WTC11 (cell line): ENCODE results near the gene JADE2. TPM values are rescaled to one million over a fixed set of nuclear protein-coding genes. Genes with fewer than 3 reads are reported as not detected.

Experiments
- ATAC-seq: fragments of 200-7000 bp; cut with Tn5 transposase; 2 replicates; pipeline ENCODE4 v1.10.0; 2021; ENCODE audit warnings: mild to moderate bottlenecking, moderate library complexity
- CTCF ChIA-PET: fragments of 300-600 bp; sonication (Branson Sonifier 250); formaldehyde crosslinking; loops from one replicate; lab custom pipeline; 2021; ENCODE audit warnings: antibody characterized with exemption; lab: Charles Lee
- POLR2A ChIA-PET: fragments of 350-600 bp; sonication (Branson Sonifier 250); formaldehyde crosslinking; loops from one replicate; lab custom pipeline; 2021; ENCODE audit warnings: antibody characterized with exemption; lab: Charles Lee
- DNase-seq: peaks from one replicate; pipeline ENCODE4 v3.0.0; 2021; ENCODE audit warnings: low spot score
- H3K27ac Mint-ChIP-seq: 2 replicates; pipeline ENCODE4 v1.8.0; 2021; ENCODE audit warnings: mixed read lengths
- H3K27me3 Mint-ChIP-seq: 2 replicates; pipeline ENCODE4 v1.8.0; 2021; ENCODE audit warnings: low read depth, mild to moderate bottlenecking, moderate library complexity, mixed read lengths
- H3K36me3 Mint-ChIP-seq: 2 replicates; pipeline ENCODE4 v1.8.0; 2021; ENCODE audit warnings: mixed read lengths
- H3K4me1 Mint-ChIP-seq: 2 replicates; pipeline ENCODE4 v1.8.0; 2022; ENCODE audit warnings: mixed read lengths
- H3K4me3 Mint-ChIP-seq: 2 replicates; pipeline ENCODE4 v1.8.0; 2021; ENCODE audit warnings: mild to moderate bottlenecking, moderate library complexity, mixed read lengths
- H3K9me3 Mint-ChIP-seq: 2 replicates; pipeline ENCODE4 v1.8.0; 2021; ENCODE audit warnings: mixed read lengths
- CBFB ChIP-seq: sonication (generic); formaldehyde crosslinking; IDR thresholded peaks from 2 replicates; pipeline ENCODE4 v1.8.1; 2022; ENCODE audit warnings: mild to moderate bottlenecking, low read depth, missing genetic modification reagents
- ELF4 ChIP-seq: sonication (generic); formaldehyde crosslinking; IDR thresholded peaks from 2 replicates; pipeline ENCODE4 v1.8.1; 2022; ENCODE audit warnings: low read depth, mild to moderate bottlenecking, moderate library complexity, missing genetic modification reagents
- GABPB1 ChIP-seq: sonication (generic); formaldehyde crosslinking; IDR thresholded peaks from 2 replicates; pipeline ENCODE4 v1.8.1; 2023; ENCODE audit warnings: mild to moderate bottlenecking, missing genetic modification reagents
- GRHL2 ChIP-seq: fragments of 250-450 bp; sonication (Bioruptor Pico); IDR thresholded peaks from 2 replicates; pipeline ENCODE4 v1.8.0; 2022; ENCODE audit warnings: mild to moderate bottlenecking, moderate library complexity; ENCODE audit not compliant: insufficient replicate concordance, severe bottlenecking
- HMGA2 ChIP-seq: fragments of 250-450 bp; sonication (Bioruptor Pico); IDR thresholded peaks from 2 replicates; pipeline ENCODE4 v1.4.0; 2021; ENCODE audit warnings: mild to moderate bottlenecking, moderate library complexity
- JUN ChIP-seq: sonication (generic); formaldehyde crosslinking; IDR thresholded peaks from 2 replicates; pipeline ENCODE4 v1.8.0; 2023; ENCODE audit warnings: mild to moderate bottlenecking, missing genetic modification reagents
- KAT7 ChIP-seq: sonication (generic); formaldehyde crosslinking; IDR thresholded peaks from 2 replicates; pipeline ENCODE4 v1.8.1; 2023; ENCODE audit warnings: missing genetic modification reagents, mild to moderate bottlenecking, borderline replicate concordance
- SMAD3 ChIP-seq: sonication (generic); formaldehyde crosslinking; IDR thresholded peaks from 2 replicates; pipeline ENCODE4 v1.8.0; 2022; ENCODE audit warnings: missing genetic modification reagents, mild to moderate bottlenecking, borderline replicate concordance
- SOX15 ChIP-seq: fragments of 250-450 bp; sonication (Bioruptor Pico); IDR thresholded peaks from 2 replicates; pipeline ENCODE4 v1.9.0; 2021; ENCODE audit warnings: mild to moderate bottlenecking
- STAT6 ChIP-seq: sonication (generic); formaldehyde crosslinking; conservative IDR thresholded peaks from 2 replicates; pipeline ENCODE4 v1.8.1; 2023; ENCODE audit warnings: mild to moderate bottlenecking, low read depth, missing genetic modification reagents, moderate library complexity
- TP53 ChIP-seq: sonication (generic); formaldehyde crosslinking; IDR thresholded peaks from 2 replicates; pipeline ENCODE4 v1.8.1; 2023; ENCODE audit warnings: mild to moderate bottlenecking, missing genetic modification reagents
- ZBTB43 ChIP-seq: sonication (generic); formaldehyde crosslinking; IDR thresholded peaks from 2 replicates; pipeline ENCODE4 v1.8.1; 2023; ENCODE audit warnings: mild to moderate bottlenecking, missing genetic modification reagents
- ZMAT4 ChIP-seq: fragments of 250-450 bp; sonication (Bioruptor Pico); IDR thresholded peaks from 2 replicates; pipeline ENCODE4 v1.9.0; 2021; ENCODE audit warnings: mild to moderate bottlenecking
- ZNF232 ChIP-seq: sonication (generic); formaldehyde crosslinking; IDR thresholded peaks from 2 replicates; pipeline ENCODE4 v1.8.0; 2022; ENCODE audit warnings: mild to moderate bottlenecking, missing genetic modification reagents
- ZNF263 ChIP-seq: sonication (generic); formaldehyde crosslinking; IDR thresholded peaks from 2 replicates; pipeline ENCODE4 v1.8.1; 2022; ENCODE audit warnings: low read depth, mild to moderate bottlenecking, moderate library complexity, missing genetic modification reagents
- total RNA-seq: library from RNA; stranded (reverse); gene quantifications from 3 replicates; pipeline ENCODE4 v1.2.3, GENCODE V29; 2021
- TF ChIP-seq, protein P1 (sequence below): sonication (generic); formaldehyde crosslinking; IDR thresholded peaks from 2 replicates; pipeline ENCODE4 v1.8.0; 2023; ENCODE audit warnings: mild to moderate bottlenecking, missing genetic modification reagents
- TF ChIP-seq, protein P2 (sequence below): sonication (generic); formaldehyde crosslinking; IDR thresholded peaks from 2 replicates; pipeline ENCODE4 v1.8.1; 2023; ENCODE audit warnings: mild to moderate bottlenecking, moderate library complexity, missing genetic modification reagents
- TF ChIP-seq, protein P3 (sequence below): fragments of 250-450 bp; sonication (Bioruptor Pico); IDR thresholded peaks from 2 replicates; pipeline ENCODE4 v1.8.0; 2021; ENCODE audit warnings: mild to moderate bottlenecking

JADE2 gene
- total RNA-seq, 1 experiment from 2014 or later, result 40.8 TPM

GRCh38 chr5:134510970-134511795 lies 14.3 kb upstream of the JADE2 start (continued):
- no peak for TF ChIP-seq STAT6 (CRISPR knock-in tag)
- TF ChIP-seq, protein P1, sequence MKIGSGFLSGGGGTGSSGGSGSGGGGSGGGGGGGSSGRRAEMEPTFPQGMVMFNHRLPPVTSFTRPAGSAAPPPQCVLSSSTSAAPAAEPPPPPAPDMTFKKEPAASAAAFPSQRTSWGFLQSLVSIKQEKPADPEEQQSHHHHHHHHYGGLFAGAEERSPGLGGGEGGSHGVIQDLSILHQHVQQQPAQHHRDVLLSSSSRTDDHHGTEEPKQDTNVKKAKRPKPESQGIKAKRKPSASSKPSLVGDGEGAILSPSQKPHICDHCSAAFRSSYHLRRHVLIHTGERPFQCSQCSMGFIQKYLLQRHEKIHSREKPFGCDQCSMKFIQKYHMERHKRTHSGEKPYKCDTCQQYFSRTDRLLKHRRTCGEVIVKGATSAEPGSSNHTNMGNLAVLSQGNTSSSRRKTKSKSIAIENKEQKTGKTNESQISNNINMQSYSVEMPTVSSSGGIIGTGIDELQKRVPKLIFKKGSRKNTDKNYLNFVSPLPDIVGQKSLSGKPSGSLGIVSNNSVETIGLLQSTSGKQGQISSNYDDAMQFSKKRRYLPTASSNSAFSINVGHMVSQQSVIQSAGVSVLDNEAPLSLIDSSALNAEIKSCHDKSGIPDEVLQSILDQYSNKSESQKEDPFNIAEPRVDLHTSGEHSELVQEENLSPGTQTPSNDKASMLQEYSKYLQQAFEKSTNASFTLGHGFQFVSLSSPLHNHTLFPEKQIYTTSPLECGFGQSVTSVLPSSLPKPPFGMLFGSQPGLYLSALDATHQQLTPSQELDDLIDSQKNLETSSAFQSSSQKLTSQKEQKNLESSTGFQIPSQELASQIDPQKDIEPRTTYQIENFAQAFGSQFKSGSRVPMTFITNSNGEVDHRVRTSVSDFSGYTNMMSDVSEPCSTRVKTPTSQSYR (CRISPR knock-in tag), result no peak
- no peak for TF ChIP-seq ELF4 (CRISPR knock-in tag)
- TF ChIP-seq, protein P2, sequence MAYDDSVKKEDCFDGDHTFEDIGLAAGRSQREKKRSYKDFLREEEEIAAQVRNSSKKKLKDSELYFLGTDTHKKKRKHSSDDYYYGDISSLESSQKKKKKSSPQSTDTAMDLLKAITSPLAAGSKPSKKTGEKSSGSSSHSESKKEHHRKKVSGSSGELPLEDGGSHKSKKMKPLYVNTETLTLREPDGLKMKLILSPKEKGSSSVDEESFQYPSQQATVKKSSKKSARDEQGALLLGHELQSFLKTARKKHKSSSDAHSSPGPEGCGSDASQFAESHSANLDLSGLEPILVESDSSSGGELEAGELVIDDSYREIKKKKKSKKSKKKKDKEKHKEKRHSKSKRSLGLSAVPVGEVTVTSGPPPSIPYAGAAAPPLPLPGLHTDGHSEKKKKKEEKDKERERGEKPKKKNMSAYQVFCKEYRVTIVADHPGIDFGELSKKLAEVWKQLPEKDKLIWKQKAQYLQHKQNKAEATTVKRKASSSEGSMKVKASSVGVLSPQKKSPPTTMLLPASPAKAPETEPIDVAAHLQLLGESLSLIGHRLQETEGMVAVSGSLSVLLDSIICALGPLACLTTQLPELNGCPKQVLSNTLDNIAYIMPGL, result no peak
- TF ChIP-seq TP53 (CRISPR knock-in tag), result no peak
- TF ChIP-seq JUN (CRISPR knock-in tag), result peak; percentile 55; the same call in 1 of the 2 replicates
- no peak for TF ChIP-seq GRHL2 (CRISPR knock-in tag)
- TF ChIP-seq HMGA2 (CRISPR knock-in tag), result no peak
- peak; percentile 85 for TF ChIP-seq ZBTB43
- no peak for TF ChIP-seq ZMAT4 (CRISPR knock-in tag)
- TF ChIP-seq SOX15, result no peak

- peak; percentile 68 for ATAC-seq
- Mint-ChIP-seq H3K4me1 (peaks cover 51% of the 10 kb centered on the region), H3K27ac (peak overlapping the region; percentile 97), H3K27me3 (no peaks in the 10 kb centered on the region), H3K36me3 (no peaks in the 10 kb centered on the region), H3K4me3 (peak overlapping the region; percentile 30), H3K9me3 (no peaks in the 10 kb centered on the region)
- POLR2A ChIA-PET, result interaction anchor here (0.9 to 3.2 kb wide), 9 partner anchors 9 to 101 kb away, joined by 3 to 58 read pairs (median 7); partner anchors contain the start of genes CDKN2AIPNL and JADE2
- peak; percentile 76 for DNase-seq
- CTCF ChIA-PET, result interaction anchor here (0.6 to 2.7 kb wide), 20 partner anchors 9 to 192 kb away, joined by 3 to 21 read pairs (median 5); partner anchors contain the start of gene CDKN2AIPNL
- TF ChIP-seq KAT7 (CRISPR knock-in tag) (no peak), ZNF263 (CRISPR knock-in tag) (peak; percentile 66; the same call in 1 of the 2 replicates), GABPB1 (peak; percentile 95), SMAD3 (CRISPR knock-in tag) (no peak), SOX15 (no peak), CBFB (CRISPR knock-in tag) (peak; percentile 47; the same call in 1 of the 2 replicates), ZNF232 (0 out of 2 replicates have a peak, but pooled peaks have one; percentile 40), TP53 (CRISPR knock-in tag) (peak; percentile 67; the same call in 1 of the 2 replicates)
- TF ChIP-seq, protein P1 (CRISPR knock-in tag), result peak; percentile 94
- TF ChIP-seq, protein P3, sequence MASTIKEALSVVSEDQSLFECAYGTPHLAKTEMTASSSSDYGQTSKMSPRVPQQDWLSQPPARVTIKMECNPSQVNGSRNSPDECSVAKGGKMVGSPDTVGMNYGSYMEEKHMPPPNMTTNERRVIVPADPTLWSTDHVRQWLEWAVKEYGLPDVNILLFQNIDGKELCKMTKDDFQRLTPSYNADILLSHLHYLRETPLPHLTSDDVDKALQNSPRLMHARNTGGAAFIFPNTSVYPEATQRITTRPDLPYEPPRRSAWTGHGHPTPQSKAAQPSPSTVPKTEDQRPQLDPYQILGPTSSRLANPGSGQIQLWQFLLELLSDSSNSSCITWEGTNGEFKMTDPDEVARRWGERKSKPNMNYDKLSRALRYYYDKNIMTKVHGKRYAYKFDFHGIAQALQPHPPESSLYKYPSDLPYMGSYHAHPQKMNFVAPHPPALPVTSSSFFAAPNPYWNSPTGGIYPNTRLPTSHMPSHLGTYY (CRISPR knock-in tag), result peak; percentile 24; the same call in 1 of the 2 replicates
Observed at GRCh38 chr5:134511796-134512660, 13.4 kb upstream of the JADE2 start.
